NT2/D1 (cell line): ENCODE data around the gene FGD5.

Source experiments
- SUZ12 ChIP-seq: IDR thresholded peaks from 2 replicates; pipeline ENCODE4 v1.6.1; 2011; ENCODE audit not compliant: insufficient read length, insufficient read depth; ENCODE audit errors: extremely low read depth
- YY1 ChIP-seq: IDR thresholded peaks from 2 replicates; pipeline ENCODE4 v1.6.1; 2011; ENCODE audit not compliant: insufficient read length, insufficient read depth
- ZNF274 ChIP-seq: IDR thresholded peaks from 2 replicates; pipeline ENCODE4 v1.6.1; 2011; ENCODE audit warnings: mild to moderate bottlenecking, low read depth, low read length

DNA sequence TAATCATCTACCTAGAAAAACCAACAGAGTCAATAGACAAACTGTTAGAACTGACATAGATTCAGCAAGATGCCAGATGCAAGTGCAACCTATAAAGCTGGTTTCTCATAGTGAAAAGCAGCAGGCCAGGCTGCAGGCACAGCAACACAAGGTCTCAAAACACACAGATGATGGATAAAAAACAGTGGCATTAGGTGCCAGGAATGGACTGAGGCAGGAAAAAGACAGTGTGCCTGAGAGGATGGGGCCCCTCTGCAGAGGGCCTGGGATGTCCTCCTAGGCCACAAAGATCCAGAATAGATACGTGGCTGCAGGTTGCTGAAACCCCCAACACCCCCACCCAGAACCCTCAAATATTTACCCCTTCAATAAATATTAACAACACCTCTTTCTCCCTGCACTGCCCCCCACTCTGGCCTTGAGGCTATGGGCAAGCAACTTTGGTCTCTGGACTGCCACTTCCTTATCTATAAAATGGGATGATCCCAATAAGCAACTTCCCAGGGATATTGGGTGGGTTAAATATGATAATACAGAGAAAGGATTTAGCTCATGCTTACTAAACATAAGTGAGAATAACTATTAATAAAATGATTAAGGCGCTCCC is 35.2 kb upstream of the FGD5 start:
- TF ChIP-seq YY1 = no peak
- TF ChIP-seq SUZ12 = no peak
- no peak for TF ChIP-seq ZNF274
